Endodermal cell (in vitro differentiated cells): ENCODE results near the gene LCAT. TPM values are rescaled to one million over a fixed set of nuclear protein-coding genes. Genes with fewer than 3 reads are reported as not detected.

ENCODE experiments used
- DNase-seq: peaks from one replicate; pipeline ENCODE4 v3.0.0-alpha.2; 2017
- H3K27ac ChIP-seq: 2 replicates; pipeline ENCODE4 v1.5.1; 2013; ENCODE audit warnings: mild to moderate bottlenecking, low read depth, low read length, moderate library complexity
- H3K27me3 ChIP-seq: 2 replicates; pipeline ENCODE4 v1.6.1; 2013; ENCODE audit warnings: mild to moderate bottlenecking, low read length, moderate library complexity; ENCODE audit not compliant: insufficient read depth, control insufficient read depth, poor library complexity, severe bottlenecking
- H3K36me3 ChIP-seq: 2 replicates; pipeline ENCODE4 v1.7.0; 2013; ENCODE audit warnings: mild to moderate bottlenecking, low read length, moderate library complexity; ENCODE audit not compliant: control insufficient read depth, insufficient read depth
- H3K4me1 ChIP-seq: one replicate; pipeline ENCODE4 v1.7.0; 2013; ENCODE audit warnings: low read length; ENCODE audit not compliant: control insufficient read depth, insufficient read depth
- H3K4me3 ChIP-seq: 2 replicates; pipeline ENCODE4 v1.5.1; 2013; ENCODE audit warnings: mild to moderate bottlenecking, low read length, moderate library complexity
- H3K9ac ChIP-seq: 2 replicates; pipeline ENCODE4 v1.6.1; 2013; ENCODE audit warnings: mild to moderate bottlenecking, low read length, moderate library complexity; ENCODE audit not compliant: poor library complexity, severe bottlenecking; ENCODE audit errors: extremely low read depth
- H3K9me3 ChIP-seq: 2 replicates; pipeline ENCODE4 v1.6.1; 2013; ENCODE audit warnings: mild to moderate bottlenecking, low read length, moderate library complexity; ENCODE audit not compliant: control insufficient read depth
- H3K27ac Mint-ChIP-seq: 2 replicates; pipeline ENCODE4 v1.8.0; 2020; ENCODE audit warnings: mixed read lengths
- H3K27me3 Mint-ChIP-seq: 2 replicates; pipeline ENCODE4 v1.8.0; 2021; ENCODE audit warnings: mild to moderate bottlenecking, mixed read lengths; ENCODE audit not compliant: insufficient read depth
- H3K36me3 Mint-ChIP-seq: 2 replicates; pipeline ENCODE4 v1.8.0; 2020; ENCODE audit warnings: low read depth, mixed read lengths
- H3K4me1 Mint-ChIP-seq: 2 replicates; pipeline ENCODE4 v1.8.0; 2020; ENCODE audit warnings: mixed read lengths
- H3K4me3 Mint-ChIP-seq: 2 replicates; pipeline ENCODE4 v1.8.0; 2020; ENCODE audit warnings: mild to moderate bottlenecking, moderate library complexity, mixed read lengths
- H3K9me3 Mint-ChIP-seq: 2 replicates; pipeline ENCODE4 v1.8.0; 2020; ENCODE audit warnings: mild to moderate bottlenecking, mixed read lengths
- WGBS, 2 experiments: methylation state at CpG; one replicate each; pipeline versions ENCODE4 v1.1.5 to v1.1.7; 2013; ENCODE audit warnings: missing lambda C conversion rate in 2 of 2, mixed read lengths in 1 of 2; ENCODE audit not compliant: insufficient coverage in 1 of 2, insufficient read length in 1 of 2; 5-methylcytosine and 5-hydroxymethylcytosine counted together
- total RNA-seq, 2 donors: library from RNA; stranded (reverse); fragmentation: NEBNext Ultra II Directional in 1 of 2; extraction: Animal tissue kit (Norgen Biotek cat#: 25700) in 1 of 2; gene quantifications; 2 replicates in 1 of 2; 3 replicates in 1 of 2; pipeline ENCODE4 v1.2.1, GENCODE V29; 2021
- TF ChIP-seq, protein P1 (sequence below): fragments of 200-600 bp; sonication (generic); conservative IDR thresholded peaks from 2 replicates; pipeline ENCODE4 v1.5.0; 2021; ENCODE audit warnings: antibody characterized with exemption, mild to moderate bottlenecking

Gene LCAT
- total RNA-seq, 2 donors from 2014 or later = 8.4 to 14.3 TPM

DNA sequence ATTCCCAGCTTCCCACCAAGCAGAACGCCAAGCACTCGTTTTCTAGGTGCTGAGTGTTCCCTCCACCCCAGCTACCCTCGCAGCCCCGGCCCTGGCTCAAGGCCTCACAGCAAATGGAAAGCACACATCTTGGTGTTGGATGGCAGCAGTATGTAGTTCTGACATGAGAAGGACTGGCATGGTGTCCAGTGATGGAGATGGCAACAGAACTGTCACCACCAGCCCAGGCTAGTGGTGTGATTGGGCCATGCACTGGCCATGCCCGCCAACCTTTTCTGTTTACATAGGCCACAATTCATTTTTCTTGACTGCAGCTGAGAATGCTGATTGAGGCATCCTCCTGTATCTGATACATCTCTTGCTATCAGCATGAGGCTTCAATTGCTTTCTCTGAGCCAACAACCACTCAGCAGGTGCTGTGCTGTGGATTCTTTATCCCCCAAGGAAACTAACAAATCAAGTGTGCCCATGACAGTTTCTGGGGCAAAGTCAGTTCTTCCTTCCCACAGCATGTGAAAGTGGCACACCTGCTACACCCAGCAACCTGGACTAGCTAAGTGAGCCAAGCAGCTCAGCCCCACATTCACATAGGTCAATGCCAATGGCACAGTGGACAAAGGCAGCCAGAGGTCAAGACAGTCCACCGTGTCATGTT, 20.7 kb upstream of the LCAT start:
- Histone ChIP-seq H3K27ac (no peak overlapping the region), H3K9me3 (no peaks in the 10 kb centered on the region), H3K4me3 (no peak overlapping the region), H3K4me1 (peaks cover 16% of the 10 kb centered on the region), H3K9ac (no peak overlapping the region), H3K27me3 (no peaks in the 10 kb centered on the region), H3K36me3 (peaks cover 38% of the 10 kb centered on the region)
- peaks cover 2% of the 10 kb centered on the region for H3K27me3 Mint-ChIP-seq
- H3K27ac Mint-ChIP-seq = no peak overlapping the region
- no peaks in the 10 kb centered on the region for H3K9me3 Mint-ChIP-seq
- H3K36me3 Mint-ChIP-seq = peaks cover 30% of the 10 kb centered on the region
- H3K4me3 Mint-ChIP-seq = no peak overlapping the region
- peaks cover 18% of the 10 kb centered on the region for H3K4me1 Mint-ChIP-seq
- WGBS, 2 experiments = 95 to 98% methylated on average over 5 to 6 of the region's 6 CpGs
- TF ChIP-seq, protein P1, sequence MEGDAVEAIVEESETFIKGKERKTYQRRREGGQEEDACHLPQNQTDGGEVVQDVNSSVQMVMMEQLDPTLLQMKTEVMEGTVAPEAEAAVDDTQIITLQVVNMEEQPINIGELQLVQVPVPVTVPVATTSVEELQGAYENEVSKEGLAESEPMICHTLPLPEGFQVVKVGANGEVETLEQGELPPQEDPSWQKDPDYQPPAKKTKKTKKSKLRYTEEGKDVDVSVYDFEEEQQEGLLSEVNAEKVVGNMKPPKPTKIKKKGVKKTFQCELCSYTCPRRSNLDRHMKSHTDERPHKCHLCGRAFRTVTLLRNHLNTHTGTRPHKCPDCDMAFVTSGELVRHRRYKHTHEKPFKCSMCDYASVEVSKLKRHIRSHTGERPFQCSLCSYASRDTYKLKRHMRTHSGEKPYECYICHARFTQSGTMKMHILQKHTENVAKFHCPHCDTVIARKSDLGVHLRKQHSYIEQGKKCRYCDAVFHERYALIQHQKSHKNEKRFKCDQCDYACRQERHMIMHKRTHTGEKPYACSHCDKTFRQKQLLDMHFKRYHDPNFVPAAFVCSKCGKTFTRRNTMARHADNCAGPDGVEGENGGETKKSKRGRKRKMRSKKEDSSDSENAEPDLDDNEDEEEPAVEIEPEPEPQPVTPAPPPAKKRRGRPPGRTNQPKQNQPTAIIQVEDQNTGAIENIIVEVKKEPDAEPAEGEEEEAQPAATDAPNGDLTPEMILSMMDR = no peak
- no peak for DNase-seq

DNA sequence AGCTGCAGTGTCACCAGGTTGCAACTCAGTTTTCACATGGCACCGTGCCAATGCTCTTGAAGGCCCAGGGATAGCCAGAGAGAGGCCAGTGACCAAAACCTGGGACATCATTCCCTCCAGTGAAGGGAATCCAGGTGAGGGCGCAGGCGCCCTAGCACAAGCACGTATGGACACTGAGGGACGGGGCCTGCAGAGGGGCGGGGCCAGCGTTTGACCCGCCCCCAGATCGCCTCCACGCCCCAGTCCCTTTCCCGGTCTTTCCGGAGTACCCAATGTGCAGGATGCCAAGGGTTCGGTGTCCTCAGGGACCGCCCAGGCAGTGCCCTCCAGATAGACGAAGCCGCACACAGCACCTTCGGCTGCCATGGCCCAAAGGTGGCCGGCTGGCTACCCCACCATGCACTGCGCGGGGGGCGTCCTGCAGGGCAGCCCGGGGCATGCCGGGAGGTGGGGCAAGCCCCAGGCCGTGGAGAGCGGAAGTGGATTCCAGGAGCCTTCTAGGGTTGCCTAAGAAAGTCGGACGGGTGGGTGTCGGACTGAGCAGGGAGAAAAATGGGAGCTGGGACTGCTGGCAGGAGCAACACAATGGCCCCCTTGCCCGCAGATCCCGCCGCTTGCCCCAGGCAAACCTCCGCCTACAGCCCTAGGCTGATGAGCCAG, 19.9 kb upstream of the LCAT start:
- TF ChIP-seq, protein P1 = no peak
- peaks cover 30% of the 10 kb centered on the region for H3K36me3 Mint-ChIP-seq
- H3K9me3 Mint-ChIP-seq = no peaks in the 10 kb centered on the region
- peak; percentile 65 for DNase-seq
- H3K4me1 Mint-ChIP-seq = peaks cover 15% of the 10 kb centered on the region
- 92 to 95% methylated on average over 25 to 32 of the region's 32 CpGs for WGBS, 2 experiments
- no peak overlapping the region for H3K9ac ChIP-seq
- no peak overlapping the region for H3K27ac Mint-ChIP-seq
- H3K27ac ChIP-seq = no peak overlapping the region
- peaks cover 45% of the 10 kb centered on the region for H3K36me3 ChIP-seq
- peaks cover 2% of the 10 kb centered on the region for H3K27me3 Mint-ChIP-seq
- H3K27me3 ChIP-seq = no peaks in the 10 kb centered on the region
- peak overlapping the region; percentile 29 for H3K4me3 Mint-ChIP-seq
- H3K4me3 ChIP-seq = no peak overlapping the region
- peaks cover 16% of the 10 kb centered on the region for H3K4me1 ChIP-seq
- no peaks in the 10 kb centered on the region for H3K9me3 ChIP-seq

DNA sequence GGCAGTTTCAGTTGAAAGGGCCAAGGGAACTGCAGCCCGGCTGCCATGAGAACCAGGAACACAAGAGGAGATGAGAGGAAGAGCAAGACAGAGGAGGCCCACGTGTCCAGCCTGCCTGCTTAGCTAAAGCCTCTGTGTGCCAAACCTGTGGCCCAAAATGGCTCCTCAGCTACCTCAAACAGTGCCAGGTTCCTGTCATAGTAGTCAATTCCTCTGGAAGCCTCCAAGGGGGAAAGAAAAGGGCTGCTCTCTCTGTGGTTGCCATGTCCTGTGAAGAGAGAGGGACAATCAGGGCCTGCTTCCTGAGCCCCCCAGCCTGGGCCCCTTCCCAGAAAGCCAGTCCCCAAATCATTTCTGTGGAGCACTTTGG, 19.4 kb upstream of the LCAT start:
- peaks cover 35% of the 10 kb centered on the region for H3K36me3 Mint-ChIP-seq
- DNase-seq = no peak
- TF ChIP-seq, protein P1 = no peak
- no peaks in the 10 kb centered on the region for H3K27me3 ChIP-seq
- peaks cover 16% of the 10 kb centered on the region for H3K4me1 ChIP-seq
- peaks cover 2% of the 10 kb centered on the region for H3K27me3 Mint-ChIP-seq
- no peak overlapping the region for H3K4me3 ChIP-seq
- no peak overlapping the region for H3K9ac ChIP-seq
- no peaks in the 10 kb centered on the region for H3K9me3 ChIP-seq
- no peak overlapping the region for H3K27ac ChIP-seq
- no peak overlapping the region for H3K4me3 Mint-ChIP-seq
- peaks cover 15% of the 10 kb centered on the region for H3K4me1 Mint-ChIP-seq
- 93% methylated on average over 2 of the region's 2 CpGs for WGBS, 2 experiments
- peaks cover 49% of the 10 kb centered on the region for H3K36me3 ChIP-seq
- no peak overlapping the region for H3K27ac Mint-ChIP-seq
- no peaks in the 10 kb centered on the region for H3K9me3 Mint-ChIP-seq
